NCI-H446 treated with DMSO at 0.1 percent for 48 hours (cell line): Measurements from ENCODE around the gene ZNF556.
A peak's percentile ranks its signal among the peaks of the same experiment; 100 is the strongest.

ENCODE experiments used
- DNase-seq: peaks from one replicate; lab custom pipeline; 2025; lab: John Stamatoyannopoulos, UW

The ZNF556 gene

DNA sequence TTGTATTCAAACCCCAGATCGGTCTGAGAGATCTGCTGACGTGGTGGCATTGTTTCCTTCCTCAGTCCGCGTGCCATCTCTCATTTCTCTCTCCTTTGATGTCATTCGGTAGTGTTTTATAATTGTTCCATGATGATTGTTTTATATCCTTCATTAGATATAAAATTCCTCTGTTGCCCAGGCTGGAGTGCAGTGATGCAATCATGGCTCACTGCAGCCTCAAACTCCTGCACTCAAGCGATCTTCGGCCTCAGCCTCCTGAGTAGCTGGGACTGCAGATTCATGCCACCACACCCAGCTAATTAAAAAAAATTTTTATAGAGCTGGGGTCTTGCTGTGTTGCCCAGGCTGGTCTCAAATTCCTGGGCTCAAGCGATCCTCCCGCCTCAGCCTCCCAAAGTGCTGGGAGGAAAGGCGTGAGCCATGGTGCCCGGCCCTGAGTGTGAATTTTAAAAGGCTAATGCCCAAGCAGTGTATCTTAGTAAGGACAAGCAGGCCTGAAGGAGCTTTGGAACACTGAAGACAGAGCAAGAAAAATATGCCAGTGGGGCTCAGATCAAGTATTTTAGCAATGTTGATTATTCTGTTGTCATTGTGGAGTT, 38.9 kb downstream of the ZNF556 start:
- no peak for DNase-seq

DNA sequence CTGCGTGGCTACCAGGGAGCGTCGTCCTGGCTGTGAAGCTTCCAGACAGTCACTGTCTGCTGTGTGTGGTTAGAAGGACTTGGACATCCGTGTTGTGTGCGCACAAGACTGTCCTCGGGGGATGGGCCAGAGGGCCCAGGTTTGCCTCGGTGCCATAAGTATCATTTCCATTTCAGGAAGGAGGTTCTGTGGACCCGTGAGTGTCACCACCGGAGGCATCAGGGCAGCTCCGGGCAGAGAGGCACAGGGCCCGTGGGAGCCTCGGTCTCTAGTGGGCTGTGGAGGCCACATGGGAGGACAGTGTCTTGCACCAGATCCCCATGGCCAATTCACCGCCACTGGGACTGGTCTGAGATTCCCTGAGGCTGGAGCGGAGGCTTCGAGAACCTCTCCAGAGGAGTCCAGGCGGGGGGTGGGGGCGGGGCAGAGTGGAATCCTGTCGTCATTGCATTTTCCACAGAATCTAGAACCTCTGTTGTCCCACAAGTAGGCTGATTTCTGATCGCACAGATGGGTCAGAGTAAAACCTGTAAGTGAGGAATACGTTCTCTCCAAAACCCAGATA, 39.6 kb downstream of the ZNF556 start:
- DNase-seq = no peak

- DNase-seq = no peak
Observed at GRCh38 chr19:2912306-2912705, 45.2 kb downstream of the ZNF556 start.

- no peak for DNase-seq
Observed at GRCh38 chr19:2917275-2918184, 50.4 kb downstream of the ZNF556 start.

GRCh38 chr19:2922987-2923386, 55.9 kb downstream of the ZNF556 start:
- DNase-seq = no peak

GRCh38 chr19:2923510-2923909, 56.4 kb downstream of the ZNF556 start:
- DNase-seq = peak; percentile 84

DNA sequence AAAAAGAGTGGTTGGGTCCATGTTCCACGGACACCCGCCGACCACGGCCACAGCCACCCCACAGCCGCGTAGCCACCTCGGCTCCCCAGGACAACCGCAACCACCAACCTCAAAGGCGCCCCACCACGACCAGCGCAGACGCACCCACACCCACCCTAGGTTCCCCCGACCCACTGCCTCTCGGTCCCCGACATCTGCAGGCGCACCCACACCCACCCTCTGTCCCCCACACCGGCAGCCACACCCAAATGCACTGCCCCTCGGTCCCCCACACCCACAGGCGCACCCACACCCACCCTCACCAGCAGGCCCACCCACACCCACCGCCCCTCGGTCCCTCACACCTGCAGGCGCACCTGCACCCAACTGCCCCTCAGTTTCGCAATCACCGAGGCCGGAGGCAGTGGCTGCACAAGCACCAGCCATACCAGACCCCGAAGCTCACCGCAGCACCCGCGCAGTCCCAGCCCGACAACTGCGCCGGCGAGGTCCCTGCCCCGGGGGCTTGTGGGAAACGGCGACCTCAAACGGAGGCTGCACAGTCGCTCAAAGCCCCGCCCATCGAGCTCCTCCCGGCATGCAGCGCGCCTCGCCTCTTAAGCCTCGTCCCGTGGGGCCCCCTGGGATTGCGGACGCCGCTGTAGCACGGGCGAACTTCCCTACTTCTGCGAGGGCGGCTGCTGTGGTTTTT, 59.4 kb downstream of the ZNF556 start:
- DNase-seq = no peak

- DNase-seq = no peak
Observed at GRCh38 chr19:2927032-2927430, 59.9 kb downstream of the ZNF556 start.
